B cell (primary cell): ENCODE data around the gene TTC13. TPM values are rescaled to one million over a fixed set of nuclear protein-coding genes. Genes with fewer than 3 reads are reported as not detected.

Source experiments
- ATAC-seq: fragments of 200-7000 bp; cut with Tn5 transposase; one replicate; pipeline ENCODE4 v1.10.0; 2021; ENCODE audit warnings: low read depth, mild to moderate bottlenecking, moderate number of reproducible peaks, moderate library complexity
- CTCF ChIA-PET: fragments of 350-600 bp; sonication (Branson Sonifier 250); formaldehyde crosslinking; loops from one replicate; lab custom pipeline; 2021; ENCODE audit warnings: antibody characterized with exemption, inconsistent platforms; lab: Charles Lee
- POLR2A ChIA-PET: fragments of 350-600 bp; sonication (Branson Sonifier 250); formaldehyde crosslinking; loops from one replicate; lab custom pipeline; 2021; ENCODE audit warnings: antibody characterized with exemption; lab: Charles Lee
- DNase-seq: peaks from one replicate; pipeline ENCODE4 v3.0.0; 2013
- H2AFZ ChIP-seq: 2 replicates; pipeline ENCODE4 v1.6.1; 2012; ENCODE audit warnings: mild to moderate bottlenecking, low read depth, low read length; ENCODE audit not compliant: insufficient read depth, poor library complexity, severe bottlenecking
- H3K27ac ChIP-seq, 2 donors: 1 replicate in 1 of 2; 2 replicates in 1 of 2; pipeline ENCODE4 v1.5.1; 2012 to 2013; ENCODE audit warnings: low read length in 2 of 2, mild to moderate bottlenecking in 2 of 2, moderate library complexity in 1 of 2
- H3K27me3 ChIP-seq, 4 experiments: fragments of 200-600 bp in 1 of 4; sonication (generic) in 1 of 4; replicated peaks in 1 of 4; 1 replicate in 2 of 4; 2 replicates in 2 of 4; pipeline versions ENCODE4 v1.6.1 to v1.7.0; 2013 to 2016; ENCODE audit warnings: low read length in 3 of 4, mild to moderate bottlenecking in 2 of 4, mixed read lengths in 1 of 4, moderate library complexity in 1 of 4; ENCODE audit not compliant: insufficient read depth in 4 of 4, control insufficient read depth in 3 of 4; ENCODE audit errors: control extremely low read depth in 1 of 4
- H3K36me3 ChIP-seq, 2 experiments: replicated peaks in 1 of 2; 1 replicate in 1 of 2; 2 replicates in 1 of 2; pipeline versions ENCODE4 v1.6.1 to v1.7.1; 2013; ENCODE audit warnings: low read length in 1 of 2; ENCODE audit not compliant: insufficient read depth in 2 of 2, control insufficient read depth in 1 of 2; ENCODE audit errors: control extremely low read depth in 1 of 2, extremely low read depth in 1 of 2
- H3K4me1 ChIP-seq, 2 donors: fragments of 200-600 bp in 1 of 2; sonication (generic) in 1 of 2; 1 replicate in 1 of 2; 2 replicates in 1 of 2; pipeline versions ENCODE4 v1.5.1 to v1.6.1; 2013 to 2017; ENCODE audit warnings: low read length in 2 of 2; ENCODE audit not compliant: control insufficient read depth in 2 of 2, insufficient read depth in 2 of 2
- H3K4me2 ChIP-seq: replicated peaks from 2 replicates; pipeline ENCODE3; 2012; ENCODE audit warnings: mild to moderate bottlenecking, low read depth, low read length; ENCODE audit not compliant: poor library complexity, severe bottlenecking
- H3K4me3 ChIP-seq, 5 experiments: fragments of 200-600 bp in 1 of 5; sonication (generic) in 1 of 5; 1 replicate in 3 of 5; 2 replicates in 2 of 5; pipeline versions ENCODE4 v1.5.1 to v1.7.0; 2011 to 2016; ENCODE audit warnings: low read length in 4 of 5, mild to moderate bottlenecking in 4 of 5, low read depth in 2 of 5, control low read depth in 1 of 5, moderate library complexity in 1 of 5; ENCODE audit not compliant: insufficient read depth in 1 of 5; ENCODE audit errors: control extremely low read depth in 1 of 5, extremely low read depth in 1 of 5
- H3K79me2 ChIP-seq: fragments of 200-600 bp; sonication (generic); one replicate; pipeline ENCODE4 v1.6.0; 2016; ENCODE audit warnings: low read length; ENCODE audit not compliant: control insufficient read depth, insufficient read depth
- H3K9ac ChIP-seq: fragments of 200-600 bp; sonication (generic); 2 replicates; pipeline ENCODE4 v1.6.1; 2017; ENCODE audit warnings: mild to moderate bottlenecking, low read length, moderate library complexity
- H3K9me3 ChIP-seq, 3 donors: one replicate each; pipeline versions ENCODE4 v1.6.1 to v1.7.1; 2013; ENCODE audit warnings: low read length in 2 of 3; ENCODE audit not compliant: control insufficient read depth in 2 of 3, insufficient read depth in 1 of 3; ENCODE audit errors: control extremely low read depth in 1 of 3
- H4K20me1 ChIP-seq: 2 replicates; pipeline ENCODE4 v1.6.0; 2012; ENCODE audit warnings: mild to moderate bottlenecking, low read length; ENCODE audit not compliant: insufficient read depth, control insufficient read depth, poor library complexity, severe bottlenecking
- H3K27ac Mint-ChIP-seq: one replicate; pipeline ENCODE4 v1.8.0; 2021; ENCODE audit warnings: mixed read lengths
- H3K27me3 Mint-ChIP-seq: one replicate; pipeline ENCODE4 v1.8.0; 2021; ENCODE audit warnings: mixed read lengths
- H3K4me1 Mint-ChIP-seq: one replicate; pipeline ENCODE4 v1.8.0; 2021; ENCODE audit warnings: mixed read lengths
- H3K4me3 Mint-ChIP-seq: one replicate; pipeline ENCODE4 v1.8.0; 2021; ENCODE audit warnings: mixed read lengths
- H3K9me3 Mint-ChIP-seq: one replicate; pipeline ENCODE4 v1.8.0; 2022; ENCODE audit warnings: mixed read lengths; ENCODE audit not compliant: insufficient read depth
- EZH2 ChIP-seq: IDR thresholded peaks from 2 replicates; pipeline ENCODE4 v1.6.1; 2012; ENCODE audit warnings: borderline replicate concordance, low read depth, mild to moderate bottlenecking, moderate library complexity, low read length; ENCODE audit not compliant: insufficient read depth, poor library complexity, severe bottlenecking
- whole genome bisulfite sequencing: methylation state at CpG from one replicate; pipeline ENCODE4 v1.1.5; 2013; ENCODE audit warnings: missing lambda C conversion rate; ENCODE audit not compliant: insufficient coverage; 5-methylcytosine and 5-hydroxymethylcytosine counted together
- intact Hi-C: fragments of 100-400 bp; cut with micrococcal nuclease; formaldehyde crosslinking; loops from one replicate; pipeline ENCODE4 v1.10.0; 2022
- polyA plus RNA-seq: library from polyadenylated mRNA; depleted of rRNA; stranded (reverse); fragments of >200 nt; gene quantifications from 2 replicates; pipeline ENCODE4 v1.2.3, GENCODE V29; 2012
- total RNA-seq, 2 donors: library from RNA; stranded (reverse); fragments of 120-200 nt in 1 of 2; gene quantifications; 1 replicate in 1 of 2; 2 replicates in 1 of 2; pipeline versions ENCODE4 v1.2.3 to v1.2.4, GENCODE V29; 2013 to 2022
- TF ChIP-seq, protein P1 (sequence below): fragments of 200-600 bp; IDR thresholded peaks from one replicate; pipeline ENCODE4 v1.8.0; 2022; ENCODE audit warnings: antibody characterized with exemption, mild to moderate bottlenecking

TTC13 gene
- total and polyA plus RNA-seq, 2 donors (not counting 1 experiment from before 2014, with no cell fraction given), result 33.9 to 55.0 TPM

DNA sequence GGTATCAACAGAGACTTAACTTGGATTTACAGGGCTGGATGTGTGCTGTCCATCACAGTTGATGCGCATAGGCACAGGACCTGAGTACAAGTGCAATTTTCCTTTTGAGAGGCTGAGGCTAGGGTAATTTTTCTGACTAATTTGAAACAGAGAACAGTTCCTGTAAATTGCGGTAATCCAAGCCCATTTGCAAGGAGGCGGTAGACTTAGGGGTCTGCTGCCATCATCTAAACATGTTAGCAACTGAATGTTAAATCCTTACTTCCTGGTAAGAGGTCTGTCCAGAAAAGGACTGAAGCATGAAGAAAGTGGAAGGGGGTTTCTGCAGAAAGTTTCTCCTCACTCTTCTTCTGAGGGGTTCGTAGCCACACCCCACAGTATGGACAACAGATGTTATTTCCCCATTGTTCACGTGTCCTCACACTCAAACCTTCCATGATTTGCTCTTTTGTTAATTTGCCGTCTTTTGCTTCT is 86.6 kb downstream of the TTC13 start:
- Histone ChIP-seq H3K27me3 (peaks cover 0 to 2% (median 1%) of the 10 kb centered on the region in 4 experiments), H3K4me3 (no peak overlapping the region), H4K20me1 (no peaks in the 10 kb centered on the region), H2AFZ (no peak overlapping the region), H3K79me2 (no peaks in the 10 kb centered on the region), H3K9me3 (no peaks in the 10 kb centered on the region), H3K36me3 (no peaks in the 10 kb centered on the region), H3K4me2 (no peak overlapping the region), H3K4me1 (no peaks in the 10 kb centered on the region), H3K9ac (no peak overlapping the region), H3K27ac (no peak overlapping the region)
- ChIA-PET POLR2A (no interaction called here), CTCF (no interaction called here)
- TF ChIP-seq, protein P1, sequence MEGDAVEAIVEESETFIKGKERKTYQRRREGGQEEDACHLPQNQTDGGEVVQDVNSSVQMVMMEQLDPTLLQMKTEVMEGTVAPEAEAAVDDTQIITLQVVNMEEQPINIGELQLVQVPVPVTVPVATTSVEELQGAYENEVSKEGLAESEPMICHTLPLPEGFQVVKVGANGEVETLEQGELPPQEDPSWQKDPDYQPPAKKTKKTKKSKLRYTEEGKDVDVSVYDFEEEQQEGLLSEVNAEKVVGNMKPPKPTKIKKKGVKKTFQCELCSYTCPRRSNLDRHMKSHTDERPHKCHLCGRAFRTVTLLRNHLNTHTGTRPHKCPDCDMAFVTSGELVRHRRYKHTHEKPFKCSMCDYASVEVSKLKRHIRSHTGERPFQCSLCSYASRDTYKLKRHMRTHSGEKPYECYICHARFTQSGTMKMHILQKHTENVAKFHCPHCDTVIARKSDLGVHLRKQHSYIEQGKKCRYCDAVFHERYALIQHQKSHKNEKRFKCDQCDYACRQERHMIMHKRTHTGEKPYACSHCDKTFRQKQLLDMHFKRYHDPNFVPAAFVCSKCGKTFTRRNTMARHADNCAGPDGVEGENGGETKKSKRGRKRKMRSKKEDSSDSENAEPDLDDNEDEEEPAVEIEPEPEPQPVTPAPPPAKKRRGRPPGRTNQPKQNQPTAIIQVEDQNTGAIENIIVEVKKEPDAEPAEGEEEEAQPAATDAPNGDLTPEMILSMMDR, result no peak
- no peak for TF ChIP-seq EZH2
- intact Hi-C loops, result no loop called here
- Mint-ChIP-seq H3K4me1 (no peaks in the 10 kb centered on the region), H3K27me3 (peaks cover 38% of the 10 kb centered on the region), H3K9me3 (no peaks in the 10 kb centered on the region), H3K4me3 (no peak overlapping the region), H3K27ac (no peak overlapping the region)
- no peak for ATAC-seq
- 48% methylated on average over 3 of the region's 6 CpGs for WGBS
- no peak for DNase-seq

DNA sequence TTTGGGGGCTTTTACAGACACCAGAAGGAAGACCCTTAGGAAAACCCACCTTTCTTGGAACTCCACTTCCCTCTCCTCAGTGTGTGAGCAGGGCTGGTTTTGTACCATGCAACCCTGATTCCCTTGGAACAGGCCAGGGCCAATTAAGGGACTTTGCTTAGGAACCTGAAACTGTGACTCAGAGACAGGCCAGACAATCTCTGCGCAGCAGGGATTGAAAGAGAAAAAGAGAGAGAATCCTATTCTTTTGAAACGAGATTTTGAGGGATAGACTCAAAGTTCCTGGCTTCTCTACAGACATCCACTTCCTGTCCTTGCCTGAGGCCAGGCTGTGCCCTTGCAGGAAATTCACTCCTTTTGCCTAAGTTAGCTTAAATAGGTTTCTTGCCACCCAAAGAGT is 87.2 kb downstream of the TTC13 start:
- H3K36me3 ChIP-seq, result no peaks in the 10 kb centered on the region
- H3K9me3 Mint-ChIP-seq, result no peaks in the 10 kb centered on the region
- no peaks in the 10 kb centered on the region for H3K4me1 ChIP-seq
- intact Hi-C loops, result no loop called here
- peaks cover 0 to 2% (median 1%) of the 10 kb centered on the region in 4 experiments for H3K27me3 ChIP-seq
- no peak for TF ChIP-seq EZH2
- TF ChIP-seq, protein P1, result no peak
- no peak for DNase-seq
- no peaks in the 10 kb centered on the region for H3K4me1 Mint-ChIP-seq
- ATAC-seq, result no peak
- CTCF ChIA-PET, result no interaction called here
- POLR2A ChIA-PET, result no interaction called here
- H3K9me3 ChIP-seq, result no peaks in the 10 kb centered on the region
- H4K20me1 ChIP-seq, result no peaks in the 10 kb centered on the region
- no peak overlapping the region for H3K4me3 Mint-ChIP-seq
- H3K4me3 ChIP-seq, result no peak overlapping the region
- 53% methylated on average over 2 of the region's 2 CpGs for WGBS
- H3K4me2 ChIP-seq, result no peak overlapping the region
- H3K27me3 Mint-ChIP-seq, result peaks cover 38% of the 10 kb centered on the region
- H3K9ac ChIP-seq, result no peak overlapping the region
- no peak overlapping the region for H3K27ac ChIP-seq
- H3K79me2 ChIP-seq, result no peaks in the 10 kb centered on the region
- no peak overlapping the region for H2AFZ ChIP-seq
- H3K27ac Mint-ChIP-seq, result no peak overlapping the region
